ENCODE data around the gene KRTAP12-2. TPM values are rescaled to one million over a fixed set of nuclear protein-coding genes. Genes with fewer than 3 reads are reported as not detected.

KRTAP12-2 gene
- total and polyA plus RNA-seq, 10 of the 15 experiments (the other 5 are each of a cell fraction or from before 2014, with no cell fraction given): not detected

DNA sequence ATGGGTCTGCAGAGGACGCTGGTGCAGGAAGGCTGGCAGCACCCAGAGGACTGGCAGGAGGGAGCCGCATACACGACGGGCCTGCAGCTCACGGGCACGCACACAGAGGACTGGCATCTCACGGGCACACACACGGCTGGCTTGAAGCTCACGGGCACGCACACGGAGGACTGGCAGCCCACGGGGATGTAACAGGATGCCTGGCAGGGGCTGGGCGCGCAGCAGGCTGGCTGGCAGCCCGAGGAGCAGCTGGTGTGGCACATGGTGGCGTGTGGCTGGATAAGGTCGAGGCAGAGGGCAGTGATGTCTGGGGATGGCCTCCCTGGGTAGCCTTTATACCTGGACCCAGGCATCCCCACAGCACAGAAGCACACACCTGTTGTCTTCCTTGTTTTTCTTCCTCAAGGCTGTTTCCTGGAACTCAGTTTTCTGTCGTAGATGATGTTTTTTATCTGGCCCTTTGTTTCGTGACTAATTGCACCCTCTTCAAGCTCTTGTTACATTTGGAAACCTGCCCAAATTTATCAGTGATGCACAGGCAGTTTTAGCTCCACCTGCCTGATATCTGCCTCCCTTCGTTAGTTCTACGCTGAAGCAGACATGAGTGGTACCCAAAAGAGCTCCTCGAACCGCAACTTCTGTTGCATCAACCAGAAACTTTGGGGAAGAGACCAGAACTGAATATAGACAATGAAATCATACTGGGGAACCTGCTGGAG is 15.3 kb upstream of the KRTAP12-2 start, which contains the start of gene KRTAP12-1:
Gene KRTAP12-1, minus strand, starts transcription at position 303 of the 719 bp plus-strand sequence. Its CDS starts 40 bp downstream, at position 263.
- CTCF ChIA-PET: no interaction called here
- TF ChIP-seq KLF5 (IDR thresholded peaks at IDR 0.05; ENCODE audit: partially characterized antibody): no peak
- no peak for TF ChIP-seq ETV6 (conservative IDR thresholded peaks at IDR 0.05 in 1 of 2, IDR thresholded peaks at IDR 0.05 in 1 of 2; ENCODE audit: borderline replicate concordance in 1 of 2, low read depth in 1 of 2)
- TF ChIP-seq HCFC1 (IDR thresholded peaks at IDR 0.05; ENCODE audit: low read length): no peak
- TF ChIP-seq, protein P1, sequence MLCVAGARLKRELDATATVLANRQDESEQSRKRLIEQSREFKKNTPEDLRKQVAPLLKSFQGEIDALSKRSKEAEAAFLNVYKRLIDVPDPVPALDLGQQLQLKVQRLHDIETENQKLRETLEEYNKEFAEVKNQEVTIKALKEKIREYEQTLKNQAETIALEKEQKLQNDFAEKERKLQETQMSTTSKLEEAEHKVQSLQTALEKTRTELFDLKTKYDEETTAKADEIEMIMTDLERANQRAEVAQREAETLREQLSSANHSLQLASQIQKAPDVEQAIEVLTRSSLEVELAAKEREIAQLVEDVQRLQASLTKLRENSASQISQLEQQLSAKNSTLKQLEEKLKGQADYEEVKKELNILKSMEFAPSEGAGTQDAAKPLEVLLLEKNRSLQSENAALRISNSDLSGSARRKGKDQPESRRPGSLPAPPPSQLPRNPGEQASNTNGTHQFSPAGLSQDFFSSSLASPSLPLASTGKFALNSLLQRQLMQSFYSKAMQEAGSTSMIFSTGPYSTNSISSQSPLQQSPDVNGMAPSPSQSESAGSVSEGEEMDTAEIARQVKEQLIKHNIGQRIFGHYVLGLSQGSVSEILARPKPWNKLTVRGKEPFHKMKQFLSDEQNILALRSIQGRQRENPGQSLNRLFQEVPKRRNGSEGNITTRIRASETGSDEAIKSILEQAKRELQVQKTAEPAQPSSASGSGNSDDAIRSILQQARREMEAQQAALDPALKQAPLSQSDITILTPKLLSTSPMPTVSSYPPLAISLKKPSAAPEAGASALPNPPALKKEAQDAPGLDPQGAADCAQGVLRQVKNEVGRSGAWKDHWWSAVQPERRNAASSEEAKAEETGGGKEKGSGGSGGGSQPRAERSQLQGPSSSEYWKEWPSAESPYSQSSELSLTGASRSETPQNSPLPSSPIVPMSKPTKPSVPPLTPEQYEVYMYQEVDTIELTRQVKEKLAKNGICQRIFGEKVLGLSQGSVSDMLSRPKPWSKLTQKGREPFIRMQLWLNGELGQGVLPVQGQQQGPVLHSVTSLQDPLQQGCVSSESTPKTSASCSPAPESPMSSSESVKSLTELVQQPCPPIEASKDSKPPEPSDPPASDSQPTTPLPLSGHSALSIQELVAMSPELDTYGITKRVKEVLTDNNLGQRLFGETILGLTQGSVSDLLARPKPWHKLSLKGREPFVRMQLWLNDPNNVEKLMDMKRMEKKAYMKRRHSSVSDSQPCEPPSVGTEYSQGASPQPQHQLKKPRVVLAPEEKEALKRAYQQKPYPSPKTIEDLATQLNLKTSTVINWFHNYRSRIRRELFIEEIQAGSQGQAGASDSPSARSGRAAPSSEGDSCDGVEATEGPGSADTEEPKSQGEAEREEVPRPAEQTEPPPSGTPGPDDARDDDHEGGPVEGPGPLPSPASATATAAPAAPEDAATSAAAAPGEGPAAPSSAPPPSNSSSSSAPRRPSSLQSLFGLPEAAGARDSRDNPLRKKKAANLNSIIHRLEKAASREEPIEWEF (IDR thresholded peaks at IDR 0.05; ENCODE audit: insufficient replicate concordance, low read depth, low read length): no peak
- no peaks in the 10 kb centered on the region for H3K36me3 ChIP-seq (ENCODE audit: control insufficient read depth in 2 of 2, insufficient read depth in 2 of 2, low read length in 1 of 2)
- in situ Hi-C loops (cut with MboI): no loop called here
- no peak for DNase-seq (ENCODE audit: low read depth, low spot score)
- no peaks in the 10 kb centered on the region for H4K20me1 ChIP-seq (ENCODE audit: control insufficient read depth, insufficient read depth)
- SMC1A ChIA-PET (ENCODE audit: uncharacterized antibody, unreplicated experiment): interaction anchor here (1.3 kb wide), 1 partner anchor 61 kb away, joined by 3 read pairs; no protein-coding TSS in a partner anchor
- 43% methylated on average over 22 of the region's 23 CpGs for WGBS (ENCODE audit: insufficient coverage, insufficient replicate concordance, low lambda C conversion rate, missing lambda C conversion rate)
- intact Hi-C loops (cut with micrococcal nuclease; ENCODE audit: unreplicated experiment): no loop called here
- H3K27ac ChIP-seq (ENCODE audit: control insufficient read depth, insufficient read depth): no peak within 1 kb of the TSS
- ATAC-seq: no peak
- FAIRE-seq: no peak
- RAD21 ChIA-PET (ENCODE audit: unreplicated experiment): no interaction called here
- BruUV-seq (replicated peaks): no TSS peak
- H3K4me3 ChIP-seq: no peak within 1 kb of the TSS
- H3K4me1 ChIP-seq (ENCODE audit: control insufficient read depth, insufficient read depth, low read length): no peaks in the 10 kb centered on the region; the same call in 1 of the 2 replicates
- peaks cover 0 to 1% of the 10 kb centered on the region in 2 experiments; a peak in 2 of 4 replicates for H3K27me3 ChIP-seq (replicated peaks in 1 of 2; ENCODE audit: control insufficient read depth in 2 of 2, insufficient read depth in 2 of 2, low read length in 1 of 2)
- H3K79me2 ChIP-seq (ENCODE audit: control insufficient read depth, insufficient read depth, low read length): no peaks in the 10 kb centered on the region
- no peak within 1 kb of the TSS for H2AFZ ChIP-seq (ENCODE audit: control insufficient read depth, low read depth, low read length)
- no peak within 1 kb of the TSS for H3K9ac ChIP-seq (ENCODE audit: control insufficient read depth, insufficient read depth, low read length)
- POLR2A ChIA-PET: no interaction called here
- H3K9me3 ChIP-seq (replicated peaks; ENCODE audit: control insufficient read depth, insufficient read depth, low read length): no peaks in the 10 kb centered on the region
- H3K4me2 ChIP-seq (ENCODE audit: control insufficient read depth, insufficient read depth): no peak within 1 kb of the TSS
